Muscle of leg (tissue), 16 donors: ENCODE measurements around the gene EMD. TPM values are rescaled to one million over a fixed set of nuclear protein-coding genes. Genes with fewer than 3 reads are reported as not detected.
"Not testable (repeated sequence)": the region's sequence is repeated elsewhere in the genome, so short reads cannot be mapped to it uniquely, and the experiment has no call there.

Experiments
- DNase-seq: peaks from one replicate; pipeline ENCODE4 v3.0.0; 2013
- H3K27ac ChIP-seq: one replicate; pipeline ENCODE4 v1.5.1; 2013; ENCODE audit warnings: mild to moderate bottlenecking, low read length, control low read depth
- H3K27me3 ChIP-seq: one replicate; pipeline ENCODE4 v1.6.1; 2013; ENCODE audit warnings: low read length; ENCODE audit not compliant: control insufficient read depth, insufficient read depth
- H3K36me3 ChIP-seq: one replicate; pipeline ENCODE4 v1.6.1; 2013; ENCODE audit warnings: low read length; ENCODE audit not compliant: control insufficient read depth, insufficient read depth
- H3K4me1 ChIP-seq: one replicate; pipeline ENCODE4 v1.6.1; 2013; ENCODE audit warnings: low read length; ENCODE audit not compliant: control insufficient read depth, insufficient read depth
- H3K4me3 ChIP-seq: one replicate; pipeline ENCODE4 v1.5.1; 2013; ENCODE audit warnings: low read length, control low read depth
- H3K9me3 ChIP-seq: replicated peaks from 2 replicates; pipeline ENCODE4 v1.6.1; 2013; ENCODE audit warnings: low read depth, low read length; ENCODE audit not compliant: control insufficient read depth
- WGBS: methylation state at CpG from one replicate; pipeline ENCODE4 v1.1.5; 2013; ENCODE audit warnings: missing lambda C conversion rate; ENCODE audit not compliant: insufficient coverage; 5-methylcytosine and 5-hydroxymethylcytosine counted together
- long read RNA-seq, 11 donors: transcript quantifications; one replicate each; lab custom pipeline, GENCODE V29; 2026
- polyA plus RNA-seq, 8 donors: library from polyadenylated mRNA; unstranded; fragments of 120-200 nt; gene quantifications; one replicate each; pipeline versions ENCODE4 v1.2.1 to v1.2.3, GENCODE V29; 2013; ENCODE audit warnings: inconsistent platforms in 1 of 8, low replicate concordance in 1 of 8; ENCODE audit not compliant: insufficient read length in 8 of 8, insufficient read depth in 1 of 8
- total RNA-seq: library from RNA; stranded (reverse); fragments of 120-200 nt; gene quantifications from one replicate; pipeline ENCODE4 v1.2.4, GENCODE V29; 2013

Gene EMD
- total RNA-seq (8.7 TPM), polyA plus RNA-seq (10 to 100 TPM; 48.8 to 66.7 (median 57.4) TPM)
- long read RNA-seq, donor 1, transcript EMD-202 (6 exons, 1,379 nt): major isoform, 10 of 10 reads
- long read RNA-seq, donor 1, partial matches to known transcripts: 0 of 10 reads
- long read RNA-seq, donor 1, other reads (novel, unspliced or antisense): 0 of 10 reads
- long read RNA-seq, donor 2, partial matches to known transcripts: 0 of 1 reads
- long read RNA-seq, donor 2, other reads (novel, unspliced or antisense): 0 of 1 reads
- long read RNA-seq, donor 3, transcript EMD-202 (6 exons, 1,379 nt): major isoform, 29 of 32 reads
- long read RNA-seq, donor 3, partial matches to known transcripts: 0 of 32 reads
- long read RNA-seq, donor 3, other reads (novel, unspliced or antisense): 0 of 32 reads
- long read RNA-seq, donor 4, transcript EMD-202 (6 exons, 1,379 nt): major isoform, 19 of 26 reads
- long read RNA-seq, donor 4, partial matches to known transcripts: 5 of 26 reads
- long read RNA-seq, donor 4, other reads (novel, unspliced or antisense): 0 of 26 reads
- long read RNA-seq, donor 5, transcript EMD-202 (6 exons, 1,379 nt): major isoform, 44 of 55 reads
- long read RNA-seq, donor 5, partial matches to known transcripts: 5 of 55 reads
- long read RNA-seq, donor 5, other reads (novel, unspliced or antisense): 0 of 55 reads
- long read RNA-seq, donor 6, transcript EMD-202 (6 exons, 1,379 nt): major isoform, 27 of 38 reads
- long read RNA-seq, donor 6, partial matches to known transcripts: 0 of 38 reads
- long read RNA-seq, donor 6, other reads (novel, unspliced or antisense): 8 of 38 reads
- long read RNA-seq, donor 7, transcript EMD-202 (6 exons, 1,379 nt): major isoform, 25 of 32 reads
- long read RNA-seq, donor 7, partial matches to known transcripts: 5 of 32 reads
- long read RNA-seq, donor 7, other reads (novel, unspliced or antisense): 0 of 32 reads
- long read RNA-seq, donor 8, transcript EMD-202 (6 exons, 1,379 nt): major isoform, 26 of 31 reads
- long read RNA-seq, donor 8, partial matches to known transcripts: 0 of 31 reads
- long read RNA-seq, donor 8, other reads (novel, unspliced or antisense): 0 of 31 reads
- long read RNA-seq, donor 9, transcript EMD-202 (6 exons, 1,379 nt): major isoform, 22 of 22 reads
- long read RNA-seq, donor 9, partial matches to known transcripts: 0 of 22 reads
- long read RNA-seq, donor 9, other reads (novel, unspliced or antisense): 0 of 22 reads
- long read RNA-seq, donor 10, transcript EMD-202 (6 exons, 1,379 nt): major isoform, 38 of 41 reads
- long read RNA-seq, donor 10, partial matches to known transcripts: 0 of 41 reads
- long read RNA-seq, donor 10, other reads (novel, unspliced or antisense): 0 of 41 reads
- long read RNA-seq, donor 11, transcript EMD-202 (6 exons, 1,379 nt): major isoform, 24 of 26 reads
- long read RNA-seq, donor 11, partial matches to known transcripts: 0 of 26 reads
- long read RNA-seq, donor 11, other reads (novel, unspliced or antisense): 0 of 26 reads

- no peaks in the 10 kb centered on the region for H3K9me3 ChIP-seq
- DNase-seq: peak; percentile 99
- H3K27me3 ChIP-seq: no peaks in the 10 kb centered on the region
- peak within 1 kb of the TSS; percentile 76 for H3K4me3 ChIP-seq
- 35% methylated on average over 103 of the region's 103 CpGs for WGBS
- H3K36me3 ChIP-seq: peaks cover 6% of the 10 kb centered on the region
- peaks cover 25% of the 10 kb centered on the region for H3K4me1 ChIP-seq
- H3K27ac ChIP-seq: peak within 1 kb of the TSS; percentile 95
Measured at GRCh38 chrX:154378799-154379568, at the start of gene EMD. Gene EMD (plus strand): TSS chrX:154379295. CDS start chrX:154379485, 190 bp downstream.

GRCh38 chrX:154332561-154332960, 46.5 kb upstream of the EMD start:
- Histone ChIP-seq H3K27ac (no peak overlapping the region), H3K4me1 (peaks cover 16% of the 10 kb centered on the region), H3K4me3 (no peak overlapping the region), H3K36me3 (no peaks in the 10 kb centered on the region), H3K9me3 (no peaks in the 10 kb centered on the region), H3K27me3 (peaks cover 2% of the 10 kb centered on the region)
- DNase-seq: no peak
- WGBS: 93% methylated on average over 28 of the region's 29 CpGs

- no peaks in the 10 kb centered on the region for H3K36me3 ChIP-seq
- no peak for DNase-seq
- WGBS: 91% methylated on average over 5 of the region's 9 CpGs
- peaks cover 2% of the 10 kb centered on the region for H3K27me3 ChIP-seq
- peaks cover 11% of the 10 kb centered on the region for H3K4me1 ChIP-seq
- no peaks in the 10 kb centered on the region for H3K9me3 ChIP-seq
- no peak overlapping the region for H3K27ac ChIP-seq
- H3K4me3 ChIP-seq: no peak overlapping the region
Measured at GRCh38 chrX:154333116-154333515, 46.0 kb upstream of the EMD start.

- Histone ChIP-seq H3K27ac (no peak overlapping the region), H3K4me1 (peaks cover 6% of the 10 kb centered on the region), H3K36me3 (no peaks in the 10 kb centered on the region), H3K4me3 (no peak overlapping the region), H3K9me3 (no peaks in the 10 kb centered on the region), H3K27me3 (no peaks in the 10 kb centered on the region)
- 75% methylated on average over 2 of the region's 6 CpGs for WGBS
- DNase-seq: no peak
Measured at GRCh38 chrX:154333837-154334271, 45.2 kb upstream of the EMD start.

GRCh38 chrX:154334496-154334895, 44.6 kb upstream of the EMD start:
- H3K36me3 ChIP-seq: no peaks in the 10 kb centered on the region
- no peak for DNase-seq
- H3K27me3 ChIP-seq: no peaks in the 10 kb centered on the region
- no peaks in the 10 kb centered on the region for H3K9me3 ChIP-seq
- no peak overlapping the region for H3K27ac ChIP-seq
- H3K4me1 ChIP-seq: peaks cover 2% of the 10 kb centered on the region
- H3K4me3 ChIP-seq: no peak overlapping the region
- WGBS: no CpG with 5 or more reads among the region's 10 CpGs

- H3K27me3 ChIP-seq, H3K9me3 ChIP-seq, H3K4me1 ChIP-seq, H3K27ac ChIP-seq, H3K36me3 ChIP-seq, H3K4me3 ChIP-seq, DNase-seq: not testable (repeated sequence)
- no CpG with 5 or more reads among the region's 115 CpGs for WGBS
Measured at GRCh38 chrX:154341399-154342298, 37.4 kb upstream of the EMD start.

GRCh38 chrX:154343063-154343462, 36.0 kb upstream of the EMD start:
- not testable (repeated sequence) for H3K27ac ChIP-seq, H3K27me3 ChIP-seq, H3K4me1 ChIP-seq, H3K4me3 ChIP-seq, H3K9me3 ChIP-seq, DNase-seq, H3K36me3 ChIP-seq
- no CpG with 5 or more reads among the region's 16 CpGs for WGBS

GRCh38 chrX:154343620-154344019, 35.5 kb upstream of the EMD start:
- not testable (repeated sequence) for H3K9me3 ChIP-seq, H3K27me3 ChIP-seq, DNase-seq, H3K27ac ChIP-seq, H3K36me3 ChIP-seq, H3K4me1 ChIP-seq, H3K4me3 ChIP-seq
- no CpG with 5 or more reads among the region's 20 CpGs for WGBS
